Measurements from ENCODE around the gene MAVS.

- TF ChIP-seq CTCF (conservative IDR thresholded peaks at IDR 0.05 in 1 of 2, IDR thresholded peaks at IDR 0.05 in 1 of 2; ENCODE audit: low read depth in 1 of 2, low read length in 2 of 2) (no peak), EZH2 (IDR thresholded peaks at IDR 0.05; ENCODE audit: low read length, missing control alignments) (no peak)
Measured at GRCh38 chr20:3819411-3820047, 27.1 kb upstream of the MAVS start.

Measured in fibroblast of lung (primary cell).